Adrenal gland (tissue), 5 donors: Measurements from ENCODE around the gene IL20.

Source experiments
- CTCF ChIP-seq, 6 experiments: fragments of 450-650 bp in 4 of 6; fragments of 200-600 bp in 2 of 6; sonication (generic) in 1 of 6; IDR thresholded peaks; 1 replicate in 5 of 6; 2 replicates in 1 of 6; pipeline versions ENCODE4 v1.5.1 to v1.8.0; 2016 to 2021; ENCODE audit warnings: antibody characterized with exemption in 6 of 6, mild to moderate bottlenecking in 2 of 6, moderate library complexity in 1 of 6
- POLR2A ChIP-seq, 2 donors: fragments of 450-650 bp; IDR thresholded peaks; one replicate each; pipeline ENCODE4 v1.6.1; 2017; ENCODE audit warnings: antibody characterized with exemption in 2 of 2, mild to moderate bottlenecking in 2 of 2, moderate library complexity in 1 of 2
- donor health status: DM: no; HTN: no; CAD: no.

DNA sequence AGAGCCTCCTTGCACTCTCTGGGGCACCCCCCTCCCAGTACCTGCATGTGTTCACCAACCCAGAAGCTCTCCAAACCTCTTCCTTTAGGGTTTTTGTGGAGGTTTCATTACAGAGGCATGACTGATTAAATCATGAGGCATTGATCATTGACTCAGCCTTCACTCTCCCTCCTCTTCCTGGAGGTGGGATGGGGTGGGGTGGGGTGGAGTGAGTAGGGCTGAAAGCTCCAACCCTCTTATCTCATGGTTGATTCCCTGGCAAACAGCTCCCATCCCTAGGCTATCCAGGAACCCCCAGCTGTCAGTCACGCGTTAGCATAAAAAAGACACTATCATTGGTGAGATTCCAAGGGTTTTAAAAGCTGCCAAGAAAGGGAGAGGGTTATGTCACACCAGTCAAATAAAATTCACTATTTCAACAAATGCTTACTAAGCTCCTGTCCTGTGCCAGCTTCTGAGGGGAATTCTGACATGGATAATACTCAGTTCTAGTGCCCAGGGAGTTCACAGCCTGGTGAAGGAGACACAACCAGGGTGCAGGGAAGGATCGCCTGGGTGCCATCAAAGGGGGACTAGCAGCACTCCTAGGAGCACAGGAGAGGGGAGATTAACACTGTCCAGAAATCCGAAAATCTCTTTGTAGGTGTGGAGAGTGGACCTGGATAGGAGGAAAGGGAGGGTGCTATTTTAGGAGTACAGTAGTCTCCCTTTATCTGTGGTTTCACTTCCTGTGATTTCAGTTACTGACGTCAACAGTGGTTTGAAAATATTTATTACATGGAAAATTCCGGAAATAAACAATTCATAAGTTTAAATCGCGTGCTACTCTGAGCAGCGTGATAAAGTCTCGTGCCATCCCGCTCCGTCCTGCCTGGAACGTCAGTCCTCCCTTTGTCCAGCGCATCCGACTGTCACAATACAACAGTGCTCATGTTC is 25.0 kb downstream of the IL20 start:
- TF ChIP-seq CTCF (IDR thresholded peaks at IDR 0.05) (no peak), POLR2A (IDR thresholded peaks at IDR 0.05) (no peak)
